H1 (cell line): ENCODE measurements around the gene G6PC1. TPM values are rescaled to one million over a fixed set of nuclear protein-coding genes. Genes with fewer than 3 reads are reported as not detected.

ENCODE experiments used
- CTCF ChIA-PET: fragments of 300-600 bp; sonication (Branson Sonifier 250); formaldehyde crosslinking; loops from one replicate; lab custom pipeline; 2021; ENCODE audit not compliant: partially characterized antibody; lab: Charles Lee
- POLR2A ChIA-PET: fragments of 300-600 bp; sonication (Branson Sonifier 250); formaldehyde crosslinking; loops from one replicate; lab custom pipeline; 2021; ENCODE audit warnings: inconsistent platforms; ENCODE audit not compliant: partially characterized antibody; lab: Charles Lee
- DNase-seq, 2 experiments: peaks; one replicate each; pipeline versions ENCODE4 v3.0.0 to v3.0.0-alpha.2; 2010 to 2022; ENCODE audit warnings: low spot score in 2 of 2, low read depth in 1 of 2, mixed read lengths in 1 of 2
- FAIRE-seq: peaks from 2 replicates; lab custom pipeline; 2011; peaks lifted over from hg19 to GRCh38; lab: Jason Lieb, UNC
- H2AFZ ChIP-seq: 2 replicates; pipeline ENCODE4 v1.8.1; 2012; ENCODE audit warnings: low read length, inconsistent platforms
- H2AK5ac ChIP-seq: 2 replicates; pipeline ENCODE4 v1.6.1; 2013; ENCODE audit warnings: low read depth, low read length
- H2BK120ac ChIP-seq: replicated peaks from 2 replicates; pipeline ENCODE3; 2013; ENCODE audit warnings: low read depth, low read length, inconsistent platforms
- H2BK12ac ChIP-seq: 2 replicates; pipeline ENCODE4 v1.6.1; 2013; ENCODE audit warnings: low read depth, low read length
- H2BK15ac ChIP-seq: 2 replicates; pipeline ENCODE4 v1.6.1; 2013; ENCODE audit warnings: low read length
- H2BK20ac ChIP-seq: 2 replicates; pipeline ENCODE4 v1.6.1; 2013; ENCODE audit warnings: low read length
- H2BK5ac ChIP-seq: 2 replicates; pipeline ENCODE4 v1.6.1; 2013; ENCODE audit warnings: low read depth, low read length
- H3K14ac ChIP-seq: 2 replicates; pipeline ENCODE4 v1.6.1; 2013; ENCODE audit warnings: inconsistent platforms; ENCODE audit not compliant: insufficient read length
- H3K18ac ChIP-seq: 2 replicates; pipeline ENCODE4 v1.6.1; 2013; ENCODE audit warnings: low read length; ENCODE audit errors: extremely low read depth
- H3K23ac ChIP-seq: 2 replicates; pipeline ENCODE4 v1.6.1; 2013; ENCODE audit warnings: inconsistent platforms; ENCODE audit not compliant: insufficient read length
- H3K23me2 ChIP-seq: 2 replicates; pipeline ENCODE4 v1.6.1; 2013; ENCODE audit warnings: low read depth, low read length
- H3K27ac ChIP-seq: 2 replicates; pipeline ENCODE4 v1.6.1; 2011; ENCODE audit warnings: low read depth, low read length, inconsistent platforms
- H3K27me3 ChIP-seq, 4 experiments: replicated peaks in 1 of 4; 1 replicate in 1 of 4; 2 replicates in 3 of 4; pipeline versions ENCODE4 v1.6.1 to v1.8.1; 2011 to 2013; ENCODE audit warnings: low read length in 3 of 4, mild to moderate bottlenecking in 3 of 4, inconsistent platforms in 2 of 4, mixed read lengths in 2 of 4, moderate library complexity in 1 of 4; ENCODE audit not compliant: control insufficient read depth in 3 of 4, insufficient read depth in 3 of 4; ENCODE audit errors: extremely low read depth in 1 of 4
- H3K36me3 ChIP-seq, 4 experiments: 2 replicates each; pipeline versions ENCODE4 v1.6.1 to v1.8.1; 2011 to 2013; ENCODE audit warnings: mild to moderate bottlenecking in 4 of 4, low read length in 3 of 4, moderate library complexity in 2 of 4, control low read depth in 1 of 4, inconsistent platforms in 1 of 4; ENCODE audit not compliant: insufficient read depth in 4 of 4, control insufficient read depth in 2 of 4
- H3K4ac ChIP-seq: replicated peaks from 2 replicates; pipeline ENCODE3; 2013; ENCODE audit warnings: low read length, low read depth, mixed read lengths, inconsistent platforms; ENCODE audit not compliant: insufficient read length
- H3K4me1 ChIP-seq, 4 experiments: replicated peaks in 1 of 4; 1 replicate in 1 of 4; 2 replicates in 3 of 4; pipeline versions ENCODE4 v1.6.1 to v1.8.1; 2011 to 2013; ENCODE audit warnings: low read length in 3 of 4, inconsistent platforms in 2 of 4, mixed read lengths in 1 of 4; ENCODE audit not compliant: insufficient read depth in 4 of 4, control insufficient read depth in 3 of 4
- H3K4me2 ChIP-seq, 2 experiments: 2 replicates each; pipeline versions ENCODE4 v1.6.1 to v1.8.1; 2011 to 2013; ENCODE audit warnings: low read depth in 2 of 2, low read length in 2 of 2, control low read depth in 1 of 2, inconsistent platforms in 1 of 2, mild to moderate bottlenecking in 1 of 2; ENCODE audit not compliant: insufficient read depth in 1 of 2
- H3K4me3 ChIP-seq, 4 experiments: fragments of 200-600, 300-600 bp in 1 of 4; sonication (generic), shearing (Covaris generic), sonication (Bioruptor Twin) in 1 of 4; 2 replicates each; pipeline versions ENCODE4 v1.5.1 to v1.8.1; 2011 to 2016; ENCODE audit warnings: low read length in 4 of 4, low read depth in 3 of 4, control low read depth in 2 of 4, inconsistent platforms in 2 of 4, mild to moderate bottlenecking in 2 of 4, mixed read lengths in 1 of 4, moderate library complexity in 1 of 4; ENCODE audit not compliant: insufficient read depth in 2 of 4; ENCODE audit errors: extremely low read depth in 1 of 4
- H3K56ac ChIP-seq: replicated peaks from 2 replicates; pipeline ENCODE3; 2013; ENCODE audit warnings: low read depth, mild to moderate bottlenecking, mixed read lengths, low read length, inconsistent platforms; ENCODE audit not compliant: insufficient read length
- H3K79me1 ChIP-seq: 2 replicates; pipeline ENCODE4 v1.6.1; 2013; ENCODE audit warnings: low read depth, low read length, control low read depth
- H3K79me2 ChIP-seq, 2 experiments: 2 replicates each; pipeline versions ENCODE4 v1.6.1 to v1.8.1; 2012 to 2013; ENCODE audit warnings: low read length in 2 of 2, mild to moderate bottlenecking in 2 of 2, inconsistent platforms in 1 of 2; ENCODE audit not compliant: insufficient read depth in 2 of 2, control insufficient read depth in 1 of 2
- H3K9ac ChIP-seq, 4 experiments: replicated peaks in 1 of 4; 1 replicate in 1 of 4; 2 replicates in 3 of 4; pipeline versions ENCODE4 v1.6.1 to v1.8.1; 2011 to 2013; ENCODE audit warnings: low read depth in 3 of 4, low read length in 3 of 4, control low read depth in 2 of 4, mild to moderate bottlenecking in 2 of 4, moderate library complexity in 2 of 4, inconsistent platforms in 1 of 4; ENCODE audit errors: extremely low read depth in 1 of 4
- H3K9me3 ChIP-seq, 2 experiments: 2 replicates each; pipeline versions ENCODE4 v1.6.1 to v1.8.1; 2012 to 2013; ENCODE audit warnings: mild to moderate bottlenecking in 2 of 2, moderate library complexity in 2 of 2, control low read depth in 1 of 2, inconsistent platforms in 1 of 2, low read depth in 1 of 2, low read length in 1 of 2, mixed read lengths in 1 of 2; ENCODE audit not compliant: insufficient read depth in 2 of 2
- H4K20me1 ChIP-seq, 2 experiments: replicated peaks in 1 of 2; 2 replicates each; pipeline versions ENCODE3 to v1.8.1; 2011 to 2013; ENCODE audit warnings: inconsistent platforms in 2 of 2, low read length in 2 of 2, mild to moderate bottlenecking in 1 of 2; ENCODE audit not compliant: insufficient read depth in 2 of 2, control insufficient read depth in 1 of 2
- H4K5ac ChIP-seq: 2 replicates; pipeline ENCODE4 v1.6.1; 2013; ENCODE audit warnings: low read length, low read depth, mixed read lengths, inconsistent platforms; ENCODE audit not compliant: insufficient read length
- H4K8ac ChIP-seq: 2 replicates; pipeline ENCODE4 v1.8.0; 2013; ENCODE audit warnings: mild to moderate bottlenecking, moderate library complexity, low read length, inconsistent platforms; ENCODE audit not compliant: insufficient read depth; ENCODE audit errors: extremely low read depth
- H4K91ac ChIP-seq: replicated peaks from 2 replicates; pipeline ENCODE3; 2013; ENCODE audit warnings: low read length, mixed read lengths, inconsistent platforms; ENCODE audit not compliant: insufficient read length
- E2F6 ChIP-seq: IDR thresholded peaks from 2 replicates; pipeline ENCODE4 v1.6.1; 2012; ENCODE audit warnings: inconsistent platforms
- HDAC6 ChIP-seq: IDR thresholded peaks from one replicate; pipeline ENCODE4 v1.7.1; 2012; ENCODE audit warnings: low read depth, mild to moderate bottlenecking, inconsistent platforms, low read length, moderate library complexity
- JUN ChIP-seq: IDR thresholded peaks from 2 replicates; pipeline ENCODE4 v1.6.1; 2011; ENCODE audit warnings: low read depth, mild to moderate bottlenecking, improper control_type of control experiment, low read length
- PHF8 ChIP-seq: fragments of 200-600 bp; sonication (generic); conservative IDR thresholded peaks from 2 replicates; pipeline ENCODE4 v1.7.1; 2012; ENCODE audit warnings: low read depth, mild to moderate bottlenecking, inconsistent platforms, low read length, moderate library complexity
- POU5F1 ChIP-seq: IDR thresholded peaks from 2 replicates; pipeline ENCODE4 v1.6.1; 2011; ENCODE audit warnings: low read depth, mild to moderate bottlenecking, low read length, moderate library complexity
- RBBP5 ChIP-seq: IDR thresholded peaks from 2 replicates; pipeline ENCODE4 v1.7.1; 2012; ENCODE audit warnings: low read depth, mild to moderate bottlenecking, inconsistent platforms, low read length, moderate library complexity, borderline replicate concordance
- RNF2 ChIP-seq: fragments of 200-900, 300-1000 bp; sonication (generic); IDR thresholded peaks from 2 replicates; pipeline ENCODE4 v1.7.1; 2016; ENCODE audit warnings: borderline replicate concordance, low read depth, mild to moderate bottlenecking, antibody characterized with exemption, low read length; ENCODE audit not compliant: poor library complexity, severe bottlenecking; ENCODE audit errors: missing control alignments
- SIX5 ChIP-seq: IDR thresholded peaks from 2 replicates; pipeline ENCODE4 v1.6.1; 2011; ENCODE audit warnings: mild to moderate bottlenecking, low read depth, low read length
- TAF1 ChIP-seq: IDR thresholded peaks from 2 replicates; pipeline ENCODE4 v1.6.1; 2011; ENCODE audit warnings: mild to moderate bottlenecking, low read depth, low read length
- TCF12 ChIP-seq: IDR thresholded peaks from 2 replicates; pipeline ENCODE4 v1.6.1; 2011; ENCODE audit warnings: low read depth, mild to moderate bottlenecking, low read length
- WGBS, 2 experiments: shearing (Covaris generic) in 1 of 2; methylation state at CpG; one replicate each; pipeline versions ENCODE4 v1.1.6 to v1.1.7; 2013 to 2015; ENCODE audit warnings: low lambda C conversion rate in 2 of 2, mixed read lengths in 2 of 2, inconsistent platforms in 1 of 2, low coverage in 1 of 2, missing lambda C conversion rate in 1 of 2; ENCODE audit not compliant: insufficient replicate concordance in 2 of 2, insufficient coverage in 1 of 2, insufficient read length in 1 of 2; ENCODE audit errors: extremely low coverage in 1 of 2, missing lambda C conversion rate in 1 of 2; 5-methylcytosine and 5-hydroxymethylcytosine counted together
- polyA plus RNA-seq, 7 experiments: library from polyadenylated mRNA; depleted of rRNA in 3 of 7; stranded (reverse) in 5 of 7; unstranded in 2 of 7; fragments of >200 nt in 5 of 7; fragments of 200-250 nt in 2 of 7; gene quantifications; 1 replicate in 5 of 7; 2 replicates in 1 of 7; 4 replicates in 1 of 7; pipeline versions ENCODE4 v1.2.1 to v1.2.3, GENCODE V29; 2011 to 2013; ENCODE audit warnings: missing spikeins in 2 of 7, mixed read lengths in 2 of 7
- total RNA-seq: library from RNA; stranded (reverse); fragmentation: NEBNext Ultra II Directional; extraction: Animal tissue kit (Norgen Biotek cat#: 25700); gene quantifications from 2 replicates; pipeline ENCODE4 v1.2.1, GENCODE V29; 2021
- TF ChIP-seq, protein P1 (sequence below): IDR thresholded peaks from 2 replicates; pipeline ENCODE4 v1.6.1; 2011; ENCODE audit warnings: low read depth, mild to moderate bottlenecking, low read length; ENCODE audit not compliant: insufficient read depth

The G6PC1 gene
- total and polyA plus RNA-seq, 2 of the 8 experiments (the other 6 are each of a cell fraction or from before 2014, with no cell fraction given): 0.02 TPM; not detected in 1

- DNase-seq: no peak
- Histone ChIP-seq H4K20me1 (peaks cover 0 to 3% of the 10 kb centered on the region in 2 experiments), H3K4ac (no peak overlapping the region), H3K79me2 (no peaks in the 10 kb centered on the region)
- TF ChIP-seq, protein P1, sequence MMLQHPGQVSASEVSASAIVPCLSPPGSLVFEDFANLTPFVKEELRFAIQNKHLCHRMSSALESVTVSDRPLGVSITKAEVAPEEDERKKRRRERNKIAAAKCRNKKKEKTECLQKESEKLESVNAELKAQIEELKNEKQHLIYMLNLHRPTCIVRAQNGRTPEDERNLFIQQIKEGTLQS: no peak
- TF ChIP-seq PHF8 (no peak), RBBP5 (no peak), SIX5 (no peak), JUN (no peak), POU5F1 (no peak), TCF12 (no peak), RNF2 (no peak), HDAC6 (no peak), TAF1 (no peak), E2F6 (no peak)
- TF ChIP-seq, all 59 proteins: peak for 0
- Histone ChIP-seq H4K91ac (no peak overlapping the region), H3K36me3 (no peaks in the 10 kb centered on the region; a peak in 1 of 8 replicates), H3K56ac (no peak overlapping the region), H2BK5ac (no peak overlapping the region), H3K4me3 (no peak overlapping the region), H2BK120ac (no peak overlapping the region), H4K8ac (no peak overlapping the region), H3K23ac (no peak overlapping the region), H3K27me3 (no peaks in the 10 kb centered on the region; a peak in 1 of 7 replicates), H2AFZ (no peak overlapping the region), H2AK5ac (no peak overlapping the region), H3K27ac (no peak overlapping the region), H4K5ac (no peak overlapping the region), H3K14ac (no peak overlapping the region), H3K79me1 (no peaks in the 10 kb centered on the region; the same call in 1 of the 2 replicates), H3K23me2 (no peaks in the 10 kb centered on the region), H3K9me3 (no peaks in the 10 kb centered on the region), H3K4me2 (no peak overlapping the region), H3K4me1 (no peaks in the 10 kb centered on the region; a peak in 1 of 7 replicates), H2BK15ac (no peak overlapping the region), H3K9ac (no peak overlapping the region; a peak in 1 of 7 replicates), H2BK20ac (no peak overlapping the region), H2BK12ac (no peak overlapping the region), H3K18ac (no peak overlapping the region)
- 87% methylated on average over 5 of the region's 5 CpGs; no CpG with 5 or more reads in 1 of the 2 experiments for WGBS, 2 experiments
- ChIA-PET POLR2A (interaction anchor here (2.7 kb wide), 1 partner anchor 9 kb away, joined by 19 read pairs; the partner anchor contains the start of gene AOC2), CTCF (interaction anchor here (1.0 to 6.8 kb wide), 5 partner anchors 8 to 91 kb away, joined by 3 to 55 read pairs (median 6); partner anchors contain the start of gene AOC2)
- FAIRE-seq: no peak
Measured at GRCh38 chr17:42853597-42853967, 47.0 kb upstream of the G6PC1 start.
